NCI-H146 treated with DMSO at 0.1 percent for 48 hours (cell line): ENCODE results near the gene SHISA9.

Experiments used
- DNase-seq: peaks from one replicate; lab custom pipeline; 2025; ENCODE audit not compliant: unreplicated experiment; lab: John Stamatoyannopoulos, UW

SHISA9 gene

DNA sequence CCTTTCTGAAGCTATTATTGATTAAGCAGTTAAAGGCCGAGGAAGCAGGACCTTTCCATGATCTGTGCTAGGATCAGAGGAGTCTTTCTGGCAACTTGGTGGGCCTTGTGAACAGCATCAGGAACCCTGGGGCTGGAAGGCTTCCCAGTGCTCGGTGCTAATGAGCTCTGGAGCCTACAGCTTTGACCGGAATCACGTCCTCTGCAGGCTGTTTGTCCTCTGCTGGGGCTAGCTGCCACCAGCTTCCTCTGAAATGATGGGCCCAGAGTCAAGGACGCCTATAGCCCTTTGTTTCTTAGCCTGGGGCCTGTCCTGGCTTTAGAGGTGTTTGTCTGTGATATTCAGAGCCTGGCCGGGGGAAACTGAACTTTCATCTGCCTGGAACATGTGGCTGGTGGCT is 111.6 kb downstream of the SHISA9 start:
- DNase-seq, result no peak

DNA sequence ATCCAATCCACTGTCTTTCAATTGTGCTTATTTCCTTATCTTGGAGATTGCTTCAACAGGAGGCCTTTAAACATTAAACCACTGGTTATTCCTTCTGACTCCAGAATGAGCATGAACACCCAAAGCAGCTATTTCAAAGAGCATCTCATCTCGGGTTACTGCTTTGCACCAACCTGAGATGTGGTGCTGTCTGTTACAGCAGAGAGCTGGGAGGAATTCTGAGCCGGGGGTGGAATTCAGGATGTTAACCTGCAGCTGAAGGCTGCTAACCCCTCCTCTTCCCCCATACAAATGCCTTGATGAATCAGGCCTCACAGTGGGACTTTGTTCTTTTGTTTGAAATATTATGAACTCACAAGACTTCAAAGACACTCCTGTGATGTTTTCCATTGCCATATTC is 113.1 kb downstream of the SHISA9 start:
- DNase-seq, result no peak

DNA sequence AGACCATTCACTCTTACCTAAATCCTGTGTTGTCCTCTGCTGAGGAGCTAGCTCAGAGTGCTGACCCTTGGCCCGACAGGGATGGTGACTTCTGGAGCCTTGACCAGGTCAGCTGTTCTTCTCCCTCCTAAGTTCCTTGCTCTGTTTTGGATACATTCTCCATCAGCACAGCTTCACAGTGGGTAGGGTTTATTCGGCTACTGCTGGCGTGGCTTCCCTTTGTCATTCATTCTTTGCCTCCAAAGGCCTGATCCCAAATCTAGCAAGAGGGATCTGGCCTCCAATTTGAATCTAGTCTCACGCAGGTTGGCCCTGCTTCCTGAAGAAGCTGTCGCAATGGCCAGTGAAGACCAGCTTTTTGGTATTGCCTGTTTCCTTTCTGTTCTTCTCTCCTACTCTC is 116.6 kb downstream of the SHISA9 start:
- DNase-seq, result no peak

DNA sequence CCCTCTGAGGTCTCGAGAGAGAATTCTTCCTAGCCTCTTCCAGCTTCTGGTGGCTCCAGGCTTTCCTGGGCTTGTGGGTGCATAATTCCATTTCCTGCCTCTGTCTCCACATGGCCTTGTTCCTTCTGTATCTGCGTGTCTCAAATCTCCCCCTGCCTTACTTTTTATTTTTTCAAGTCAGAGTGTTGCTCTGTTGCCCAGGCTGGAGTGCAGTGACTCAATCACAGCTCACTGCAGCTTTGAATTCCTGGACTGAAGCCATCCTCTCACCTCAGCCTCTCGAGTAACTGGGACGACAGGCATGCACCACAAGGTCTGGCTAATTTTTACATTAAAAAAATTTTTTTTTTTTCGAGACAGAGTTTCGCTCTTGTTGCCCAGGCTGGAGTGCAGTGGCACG is 120.6 kb downstream of the SHISA9 start:
- DNase-seq, result no peak

DNA sequence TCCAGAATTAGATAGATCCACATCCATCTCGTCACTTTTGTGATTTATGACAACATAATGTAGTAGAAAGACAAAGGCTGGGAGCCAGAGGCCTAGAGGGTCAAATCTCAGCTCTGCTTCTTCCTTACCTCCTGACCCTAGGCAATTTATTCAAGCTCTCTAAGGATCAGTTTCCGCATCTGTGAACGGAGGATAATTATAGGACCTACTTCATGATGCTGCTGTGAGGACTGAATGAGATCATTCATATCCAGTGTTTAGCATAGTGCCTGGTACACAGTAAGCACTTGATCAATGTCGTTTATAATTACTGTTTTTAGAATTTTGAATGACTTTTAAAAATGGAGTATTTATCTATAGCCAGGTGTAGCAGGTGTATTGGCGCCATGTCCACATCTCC is 128.4 kb downstream of the SHISA9 start:
- peak; percentile 3 for DNase-seq

DNA sequence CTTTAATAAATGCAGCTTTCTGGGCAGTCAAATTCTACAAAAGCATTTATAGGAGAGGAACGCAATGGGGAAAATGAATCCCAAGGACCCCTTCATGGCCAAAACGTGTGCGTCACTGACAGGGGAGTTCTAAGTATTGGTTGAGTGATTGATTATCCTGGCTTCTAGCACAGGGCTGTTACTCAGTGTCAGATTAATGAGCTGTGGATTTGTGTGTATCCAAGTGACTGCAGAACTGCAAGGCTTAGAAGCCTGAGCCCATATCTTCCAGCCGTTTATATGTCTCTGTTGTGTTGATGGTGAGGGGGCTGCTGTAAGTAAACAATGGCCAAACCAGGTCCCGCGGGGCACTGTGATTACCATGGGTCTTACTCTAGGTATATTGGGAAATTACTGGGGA is 129.4 kb downstream of the SHISA9 start:
- DNase-seq, result no peak

DNA sequence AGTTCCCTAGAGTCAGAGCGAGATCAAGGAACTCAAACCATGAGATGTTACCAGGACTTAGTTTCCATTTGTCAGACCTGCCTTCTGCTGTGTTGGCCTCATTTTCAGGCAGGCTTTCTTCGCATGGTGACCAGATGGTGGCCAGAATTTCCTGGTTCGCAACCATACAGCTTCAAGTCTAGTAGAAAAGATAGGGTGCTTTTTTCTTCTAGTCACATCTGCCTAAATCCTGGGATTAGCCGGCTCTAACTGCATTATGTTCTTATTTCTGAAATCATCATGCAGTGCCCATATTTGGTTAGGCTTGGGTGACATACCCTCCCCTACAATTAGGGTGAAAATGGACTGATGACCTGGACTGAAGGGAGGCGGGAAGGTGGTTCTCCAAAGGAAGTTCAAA is 131.5 kb downstream of the SHISA9 start:
- DNase-seq, result no peak

DNA sequence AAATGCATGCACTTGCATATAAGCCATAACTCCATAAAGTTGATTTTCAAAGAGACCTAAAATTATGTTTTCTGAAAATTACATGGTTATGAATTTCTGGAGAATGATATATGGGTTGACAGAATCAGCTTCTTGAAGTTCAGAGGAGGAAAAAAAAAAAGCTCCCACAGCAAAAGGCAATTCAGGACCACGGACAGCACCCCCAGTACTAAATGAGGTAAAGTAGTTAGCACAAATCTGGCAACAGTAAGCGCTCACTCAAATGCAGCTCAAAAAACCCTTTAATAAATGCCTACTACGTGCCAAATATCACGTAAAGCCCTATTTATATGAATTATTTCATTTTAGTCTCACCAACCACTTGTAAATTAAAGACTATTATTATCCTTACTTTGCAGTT is 135.2 kb downstream of the SHISA9 start:
- DNase-seq, result no peak

DNA sequence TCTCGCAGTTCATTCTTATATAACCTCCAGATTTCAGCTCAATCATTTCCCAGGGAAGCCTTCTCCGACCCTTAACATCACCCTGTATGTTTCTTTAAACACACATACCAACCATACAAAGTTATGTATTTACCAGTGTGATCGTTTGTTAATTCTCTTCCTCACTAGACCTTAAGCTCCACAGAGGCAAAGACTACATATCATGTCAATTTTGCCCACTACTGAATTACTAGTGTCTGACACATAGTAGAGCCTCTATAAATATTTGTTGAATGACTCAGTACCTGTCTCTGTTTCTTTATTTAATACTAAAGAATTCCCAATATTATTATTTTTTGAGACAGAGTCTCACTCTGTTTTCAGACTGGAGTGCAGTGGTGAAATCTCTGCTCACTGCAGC is 137.2 kb downstream of the SHISA9 start:
- no peak for DNase-seq

DNA sequence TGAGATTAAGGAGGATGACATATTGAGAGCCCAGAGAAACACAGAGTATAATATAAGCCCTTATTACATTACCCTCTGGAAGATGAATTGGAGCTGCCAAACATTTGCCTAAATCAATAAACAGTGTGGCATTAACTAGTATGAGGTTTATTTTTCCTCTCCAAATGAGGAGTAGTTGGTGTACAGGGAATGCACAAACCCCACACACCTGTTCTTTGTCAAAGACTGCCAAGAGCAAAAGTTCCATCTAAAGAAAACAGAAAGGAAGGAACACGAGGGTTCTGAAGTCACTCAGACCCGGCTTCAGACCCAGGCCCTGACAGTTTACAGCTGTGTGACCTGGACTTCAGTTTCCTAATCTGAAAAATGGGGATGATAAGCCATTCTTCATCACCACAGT is 138.1 kb downstream of the SHISA9 start:
- DNase-seq, result no peak

DNA sequence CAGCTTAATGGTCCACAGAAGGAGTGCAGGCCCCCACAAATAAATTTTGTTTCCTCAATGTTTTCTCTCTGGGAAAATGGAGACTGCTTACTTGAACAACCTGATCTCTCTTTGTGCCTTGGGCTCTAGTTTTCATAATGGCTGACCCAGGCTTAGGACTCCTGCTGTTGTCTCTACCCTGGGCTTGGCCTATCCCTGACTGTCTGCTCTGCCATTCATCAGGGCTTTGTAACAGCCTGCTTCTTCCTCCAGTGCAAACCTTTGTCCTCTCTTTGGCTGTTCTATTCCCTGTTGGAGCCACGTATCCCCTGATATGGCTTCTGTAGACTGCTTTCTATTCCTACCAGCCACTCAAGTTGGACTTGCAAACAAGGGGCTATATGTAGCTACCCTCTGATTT is 139.8 kb downstream of the SHISA9 start:
- no peak for DNase-seq

DNA sequence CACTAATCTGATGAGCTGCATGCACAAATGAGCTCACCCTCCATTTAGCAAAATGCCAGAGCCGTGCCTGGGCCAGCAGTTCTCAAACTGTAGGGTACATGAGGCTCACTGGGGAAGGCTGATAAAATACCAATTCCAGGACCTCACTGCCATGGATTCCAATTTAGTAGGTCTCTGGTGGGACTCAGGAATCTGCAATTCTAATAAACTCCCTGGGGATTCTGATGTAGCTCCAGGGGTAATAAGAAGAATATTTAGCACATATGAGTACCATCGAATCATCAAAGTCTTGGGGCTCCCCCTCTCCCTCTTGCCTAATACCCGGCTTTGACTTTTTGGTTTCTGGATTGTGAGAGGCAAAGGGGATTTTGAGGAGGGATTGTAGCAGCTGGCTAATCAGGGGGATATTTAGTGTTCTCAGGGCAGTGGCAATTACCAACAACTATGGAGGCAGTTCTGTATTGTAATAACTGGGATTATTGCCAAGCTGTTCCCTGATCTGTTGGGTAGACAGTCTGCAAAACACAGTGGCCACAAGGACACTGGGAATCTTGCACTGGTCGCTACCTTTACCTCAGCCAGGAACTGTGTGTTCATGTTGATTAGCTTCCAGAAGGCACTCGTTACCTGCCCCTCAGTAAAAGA is 140.4 kb downstream of the SHISA9 start:
- DNase-seq, result no peak

DNA sequence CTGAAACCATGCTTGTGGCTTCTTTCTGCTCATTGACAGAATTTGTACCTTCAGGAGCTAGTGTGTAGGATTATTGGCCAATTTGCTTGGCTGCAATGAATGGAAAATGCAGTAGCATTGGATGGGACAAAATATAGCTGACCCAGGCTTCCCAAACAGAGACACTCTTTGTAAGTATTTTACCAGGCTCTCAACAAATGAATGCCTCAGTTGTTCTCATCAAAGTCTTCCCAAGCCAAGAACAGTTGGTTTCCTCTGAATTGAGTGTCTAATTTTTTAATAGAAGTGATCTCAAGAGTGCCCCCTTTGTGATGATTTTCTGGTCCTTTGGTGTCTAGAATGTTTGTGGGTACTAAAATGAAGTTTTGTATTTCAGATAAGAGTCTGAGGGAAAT is 140.9 kb downstream of the SHISA9 start:
- no peak for DNase-seq

DNA sequence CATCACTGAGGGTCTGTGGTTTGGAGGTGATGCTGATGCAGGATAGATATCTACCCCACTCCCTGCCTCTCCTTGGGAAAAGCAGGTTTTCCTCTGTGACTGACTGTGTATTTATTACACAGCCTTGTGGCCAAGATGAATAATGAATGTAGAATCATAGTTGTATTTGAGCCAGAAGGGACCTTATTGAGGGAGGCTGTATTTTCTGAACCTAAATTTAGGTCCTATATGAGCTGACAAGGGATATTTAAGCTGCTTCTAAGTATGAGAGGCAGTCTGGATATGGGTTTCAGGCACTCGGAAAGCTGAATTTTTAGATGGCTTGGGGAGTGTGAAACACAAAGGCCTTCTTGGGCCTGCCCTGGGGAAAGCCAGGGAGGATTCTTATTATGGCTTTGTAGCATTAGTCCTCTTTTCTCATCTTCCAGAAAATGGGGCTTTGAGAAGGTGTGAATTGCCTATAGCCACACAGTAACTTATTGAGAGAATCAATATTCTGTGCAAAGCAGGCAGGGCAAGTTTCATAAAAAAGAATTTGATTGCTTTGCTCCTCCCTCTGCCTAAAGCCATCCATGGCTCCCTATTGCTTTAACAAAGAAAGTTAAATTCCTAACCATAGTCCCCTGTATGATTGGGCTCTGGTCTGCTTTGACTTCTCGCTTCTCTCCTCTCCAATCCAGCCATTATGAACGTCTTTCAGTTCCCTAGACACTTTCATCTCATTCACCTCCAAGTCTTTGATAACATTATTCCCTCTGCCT is 144.8 kb downstream of the SHISA9 start:
- DNase-seq, result no peak

DNA sequence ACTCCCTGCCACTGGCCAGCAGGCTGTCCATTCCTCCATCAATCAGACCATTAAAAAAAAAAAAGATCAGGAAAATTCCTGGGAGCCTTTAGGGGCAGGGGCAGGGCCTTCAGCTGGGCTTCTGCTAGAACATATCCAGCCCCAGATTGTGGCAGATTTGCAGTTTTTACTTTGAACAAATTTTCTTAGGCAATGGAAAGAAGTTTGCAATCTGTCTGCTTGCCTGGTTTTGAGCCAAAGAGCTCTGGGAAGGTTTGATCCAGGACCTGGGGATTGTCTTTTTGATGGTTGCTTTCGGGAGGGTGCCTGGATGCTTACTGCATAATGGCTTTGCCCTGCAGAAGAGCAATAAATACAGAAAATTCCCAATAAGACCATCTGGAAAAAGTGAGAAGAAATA is 145.9 kb downstream of the SHISA9 start:
- no peak for DNase-seq

DNA sequence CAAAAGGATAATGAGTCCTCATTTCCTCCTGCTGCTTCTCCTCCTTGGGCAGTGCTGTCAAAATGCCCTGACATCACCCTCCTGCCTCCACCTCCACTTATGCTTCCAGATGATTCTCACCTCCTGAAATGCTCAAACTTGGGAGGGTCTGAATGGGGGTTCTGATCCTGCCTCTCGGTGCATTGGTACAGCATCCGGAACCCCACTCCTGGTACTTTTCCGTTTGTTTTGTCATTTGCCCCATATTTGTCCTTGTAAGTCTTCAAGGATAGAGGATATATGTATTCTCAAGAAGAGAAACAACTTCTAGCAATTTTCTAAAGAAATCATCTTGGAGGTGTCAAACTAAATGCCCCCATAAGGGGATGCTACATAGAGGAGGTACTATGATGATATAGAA is 148.3 kb downstream of the SHISA9 start:
- DNase-seq, result no peak

DNA sequence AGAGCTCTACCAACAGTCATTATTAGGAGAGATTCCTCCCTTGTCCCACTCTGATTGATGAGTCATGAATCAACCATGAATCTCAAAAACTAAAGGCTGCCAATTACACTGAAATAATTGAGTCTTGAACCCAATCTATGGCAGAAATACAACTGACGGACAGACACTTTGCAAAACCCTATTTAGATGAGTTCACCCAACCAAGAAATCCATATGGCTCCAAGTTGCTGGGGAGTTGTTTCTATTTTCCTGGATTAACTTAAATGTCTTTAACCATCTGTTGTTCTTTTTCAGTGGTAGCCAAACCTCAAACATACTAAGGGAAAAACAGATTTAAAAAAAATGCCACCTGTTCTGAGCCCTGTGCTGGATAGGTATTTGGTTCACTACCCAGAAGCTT is 151.0 kb downstream of the SHISA9 start:
- no peak for DNase-seq

DNA sequence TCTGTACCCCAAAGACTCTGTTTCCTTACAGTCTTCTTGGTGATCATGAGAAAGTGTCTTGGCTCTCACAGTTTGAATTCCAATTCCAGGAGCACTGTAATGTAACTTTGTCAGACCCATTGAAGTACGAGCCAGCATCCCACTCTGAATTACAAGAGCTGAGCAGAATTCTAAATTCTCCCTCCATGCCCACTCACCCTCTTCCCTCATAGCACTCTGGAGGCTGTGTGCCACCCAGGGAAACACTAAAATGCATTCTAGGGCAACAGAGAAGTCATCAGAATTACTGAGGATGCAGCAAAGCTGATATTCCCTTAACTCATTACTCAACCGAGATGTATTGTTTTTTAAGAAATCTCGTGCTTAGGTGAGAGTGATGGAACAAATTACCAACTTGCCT is 154.1 kb downstream of the SHISA9 start:
- no peak for DNase-seq

DNA sequence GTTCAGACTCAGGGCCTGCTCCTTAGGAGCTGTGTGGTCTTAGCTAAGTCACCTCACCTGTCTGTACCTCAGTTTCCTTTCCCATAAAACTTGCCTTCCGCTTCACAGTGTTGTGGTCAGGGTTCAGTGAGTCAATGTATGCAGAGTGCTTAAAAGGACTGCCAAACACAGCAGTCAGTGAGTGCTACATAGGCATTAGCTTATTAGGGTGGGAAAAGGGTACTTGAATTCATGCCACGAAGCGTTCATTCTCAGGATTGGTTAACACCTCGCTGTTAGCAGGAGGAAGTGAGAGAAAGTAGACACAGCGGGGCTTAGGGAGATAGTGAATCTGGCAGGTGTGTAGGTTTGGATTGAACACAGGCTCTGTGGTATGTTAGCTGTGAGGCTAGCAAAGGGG is 155.2 kb downstream of the SHISA9 start:
- no peak for DNase-seq

DNA sequence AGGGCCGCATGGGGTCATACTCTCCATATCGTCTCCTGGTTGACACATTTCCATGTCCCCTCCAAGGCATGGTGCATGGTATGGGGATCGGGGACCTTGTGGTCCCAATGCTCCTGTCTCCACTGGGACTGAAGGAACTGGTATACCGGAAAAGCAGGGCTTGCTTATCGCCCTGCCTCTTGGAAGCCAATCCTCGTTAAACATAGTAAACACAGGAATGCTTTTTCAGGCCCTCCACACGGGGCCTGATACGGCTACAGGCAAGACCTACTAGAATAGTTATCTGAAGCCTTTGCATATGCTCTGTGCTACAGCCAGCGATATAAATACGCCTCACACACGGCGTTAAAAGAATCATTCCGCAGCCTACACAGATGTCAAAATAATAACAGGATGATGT is 159.5 kb downstream of the SHISA9 start:
- no peak for DNase-seq

DNA sequence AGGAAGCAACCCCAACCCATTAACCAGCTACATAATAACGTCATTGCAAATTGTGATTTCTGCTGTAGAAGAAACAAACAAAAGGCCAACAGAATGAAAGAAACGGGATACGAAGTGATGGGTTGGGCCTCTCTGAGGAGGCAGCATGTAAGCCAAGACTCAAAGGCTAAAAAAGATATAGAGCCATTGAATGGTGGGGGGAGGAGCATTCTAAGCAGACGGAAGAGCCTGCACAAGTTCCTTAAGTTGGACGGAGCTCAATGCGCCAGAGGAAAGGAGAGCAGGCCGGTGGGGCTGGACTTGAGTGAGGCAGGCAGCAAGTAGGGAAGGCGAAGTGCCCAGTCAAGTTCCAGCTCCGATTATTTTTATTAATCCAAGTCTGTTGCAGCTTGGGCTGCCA is 160.3 kb downstream of the SHISA9 start:
- DNase-seq, result no peak

DNA sequence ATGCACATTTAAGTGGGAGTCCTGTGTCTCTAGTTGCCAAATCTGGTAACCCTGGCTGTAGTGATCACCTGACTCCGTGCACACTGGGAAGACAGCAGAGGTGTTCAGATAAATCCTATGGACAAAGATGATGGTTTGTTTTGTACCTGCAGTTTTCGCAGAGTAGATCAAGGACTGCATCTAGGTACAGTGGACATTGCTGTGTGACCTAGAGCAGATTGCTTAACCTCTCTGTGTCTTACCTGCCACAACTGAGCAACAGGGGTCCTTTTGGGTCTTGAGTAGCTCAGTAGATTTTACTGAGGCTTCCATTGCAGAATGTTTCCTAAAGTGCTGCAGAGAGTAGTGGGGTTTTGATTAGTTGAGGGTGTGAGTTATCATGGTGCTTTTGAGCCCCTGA is 160.8 kb downstream of the SHISA9 start:
- DNase-seq, result no peak

DNA sequence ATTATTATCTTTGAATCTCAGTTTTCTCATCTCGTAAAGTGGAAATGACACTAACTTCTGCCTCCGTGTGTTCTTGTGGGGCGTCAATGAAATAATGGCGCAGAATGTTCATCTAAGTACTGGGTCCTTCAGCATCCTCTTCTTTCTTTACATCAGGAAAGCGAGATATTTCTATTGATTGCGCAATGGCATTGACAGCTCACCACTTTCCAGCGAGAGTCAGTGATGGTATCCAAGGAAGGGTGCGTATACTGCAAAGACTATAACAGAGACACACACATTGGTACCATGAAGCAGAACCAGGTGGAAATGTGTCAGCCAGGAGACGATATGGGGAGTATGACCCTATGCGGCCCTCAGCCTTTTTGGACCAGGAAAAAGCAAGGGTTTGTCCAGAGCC is 162.1 kb downstream of the SHISA9 start:
- DNase-seq, result no peak
